H1 (cell line): ENCODE data around the gene EIF4E. TPM values are rescaled to one million over a fixed set of nuclear protein-coding genes. Genes with fewer than 3 reads are reported as not detected.

Experiments
- CTCF ChIA-PET: fragments of 300-600 bp; sonication (Branson Sonifier 250); formaldehyde crosslinking; loops from one replicate; lab custom pipeline; 2021; ENCODE audit not compliant: partially characterized antibody; lab: Charles Lee
- POLR2A ChIA-PET: fragments of 300-600 bp; sonication (Branson Sonifier 250); formaldehyde crosslinking; loops from one replicate; lab custom pipeline; 2021; ENCODE audit warnings: inconsistent platforms; ENCODE audit not compliant: partially characterized antibody; lab: Charles Lee
- DNase-seq, 2 experiments: peaks; one replicate each; pipeline versions ENCODE4 v3.0.0 to v3.0.0-alpha.2; 2010 to 2022; ENCODE audit warnings: low spot score in 2 of 2, low read depth in 1 of 2, mixed read lengths in 1 of 2
- FAIRE-seq: peaks from 2 replicates; lab custom pipeline; 2011; peaks lifted over from hg19 to GRCh38; lab: Jason Lieb, UNC
- H2AFZ ChIP-seq: 2 replicates; pipeline ENCODE4 v1.8.1; 2012; ENCODE audit warnings: low read length, inconsistent platforms
- H2AK5ac ChIP-seq: 2 replicates; pipeline ENCODE4 v1.6.1; 2013; ENCODE audit warnings: low read depth, low read length
- H2BK120ac ChIP-seq: replicated peaks from 2 replicates; pipeline ENCODE3; 2013; ENCODE audit warnings: low read depth, low read length, inconsistent platforms
- H2BK12ac ChIP-seq: 2 replicates; pipeline ENCODE4 v1.6.1; 2013; ENCODE audit warnings: low read depth, low read length
- H2BK15ac ChIP-seq: 2 replicates; pipeline ENCODE4 v1.6.1; 2013; ENCODE audit warnings: low read length
- H2BK20ac ChIP-seq: 2 replicates; pipeline ENCODE4 v1.6.1; 2013; ENCODE audit warnings: low read length
- H2BK5ac ChIP-seq: 2 replicates; pipeline ENCODE4 v1.6.1; 2013; ENCODE audit warnings: low read depth, low read length
- H3K14ac ChIP-seq: 2 replicates; pipeline ENCODE4 v1.6.1; 2013; ENCODE audit warnings: inconsistent platforms; ENCODE audit not compliant: insufficient read length
- H3K18ac ChIP-seq: 2 replicates; pipeline ENCODE4 v1.6.1; 2013; ENCODE audit warnings: low read length; ENCODE audit errors: extremely low read depth
- H3K23ac ChIP-seq: 2 replicates; pipeline ENCODE4 v1.6.1; 2013; ENCODE audit warnings: inconsistent platforms; ENCODE audit not compliant: insufficient read length
- H3K23me2 ChIP-seq: 2 replicates; pipeline ENCODE4 v1.6.1; 2013; ENCODE audit warnings: low read depth, low read length
- H3K27ac ChIP-seq: 2 replicates; pipeline ENCODE4 v1.6.1; 2011; ENCODE audit warnings: low read depth, low read length, inconsistent platforms
- H3K27me3 ChIP-seq, 4 experiments: replicated peaks in 1 of 4; 1 replicate in 1 of 4; 2 replicates in 3 of 4; pipeline versions ENCODE4 v1.6.1 to v1.8.1; 2011 to 2013; ENCODE audit warnings: low read length in 3 of 4, mild to moderate bottlenecking in 3 of 4, inconsistent platforms in 2 of 4, mixed read lengths in 2 of 4, moderate library complexity in 1 of 4; ENCODE audit not compliant: control insufficient read depth in 3 of 4, insufficient read depth in 3 of 4; ENCODE audit errors: extremely low read depth in 1 of 4
- H3K36me3 ChIP-seq, 4 experiments: 2 replicates each; pipeline versions ENCODE4 v1.6.1 to v1.8.1; 2011 to 2013; ENCODE audit warnings: mild to moderate bottlenecking in 4 of 4, low read length in 3 of 4, moderate library complexity in 2 of 4, control low read depth in 1 of 4, inconsistent platforms in 1 of 4; ENCODE audit not compliant: insufficient read depth in 4 of 4, control insufficient read depth in 2 of 4
- H3K4ac ChIP-seq: replicated peaks from 2 replicates; pipeline ENCODE3; 2013; ENCODE audit warnings: low read length, low read depth, mixed read lengths, inconsistent platforms; ENCODE audit not compliant: insufficient read length
- H3K4me1 ChIP-seq, 4 experiments: replicated peaks in 1 of 4; 1 replicate in 1 of 4; 2 replicates in 3 of 4; pipeline versions ENCODE4 v1.6.1 to v1.8.1; 2011 to 2013; ENCODE audit warnings: low read length in 3 of 4, inconsistent platforms in 2 of 4, mixed read lengths in 1 of 4; ENCODE audit not compliant: insufficient read depth in 4 of 4, control insufficient read depth in 3 of 4
- H3K4me2 ChIP-seq, 2 experiments: 2 replicates each; pipeline versions ENCODE4 v1.6.1 to v1.8.1; 2011 to 2013; ENCODE audit warnings: low read depth in 2 of 2, low read length in 2 of 2, control low read depth in 1 of 2, inconsistent platforms in 1 of 2, mild to moderate bottlenecking in 1 of 2; ENCODE audit not compliant: insufficient read depth in 1 of 2
- H3K4me3 ChIP-seq, 4 experiments: fragments of 200-600, 300-600 bp in 1 of 4; sonication (generic), shearing (Covaris generic), sonication (Bioruptor Twin) in 1 of 4; 2 replicates each; pipeline versions ENCODE4 v1.5.1 to v1.8.1; 2011 to 2016; ENCODE audit warnings: low read length in 4 of 4, low read depth in 3 of 4, control low read depth in 2 of 4, inconsistent platforms in 2 of 4, mild to moderate bottlenecking in 2 of 4, mixed read lengths in 1 of 4, moderate library complexity in 1 of 4; ENCODE audit not compliant: insufficient read depth in 2 of 4; ENCODE audit errors: extremely low read depth in 1 of 4
- H3K56ac ChIP-seq: replicated peaks from 2 replicates; pipeline ENCODE3; 2013; ENCODE audit warnings: low read depth, mild to moderate bottlenecking, mixed read lengths, low read length, inconsistent platforms; ENCODE audit not compliant: insufficient read length
- H3K79me1 ChIP-seq: 2 replicates; pipeline ENCODE4 v1.6.1; 2013; ENCODE audit warnings: low read depth, low read length, control low read depth
- H3K79me2 ChIP-seq, 2 experiments: 2 replicates each; pipeline versions ENCODE4 v1.6.1 to v1.8.1; 2012 to 2013; ENCODE audit warnings: low read length in 2 of 2, mild to moderate bottlenecking in 2 of 2, inconsistent platforms in 1 of 2; ENCODE audit not compliant: insufficient read depth in 2 of 2, control insufficient read depth in 1 of 2
- H3K9ac ChIP-seq, 4 experiments: replicated peaks in 1 of 4; 1 replicate in 1 of 4; 2 replicates in 3 of 4; pipeline versions ENCODE4 v1.6.1 to v1.8.1; 2011 to 2013; ENCODE audit warnings: low read depth in 3 of 4, low read length in 3 of 4, control low read depth in 2 of 4, mild to moderate bottlenecking in 2 of 4, moderate library complexity in 2 of 4, inconsistent platforms in 1 of 4; ENCODE audit errors: extremely low read depth in 1 of 4
- H3K9me3 ChIP-seq, 2 experiments: 2 replicates each; pipeline versions ENCODE4 v1.6.1 to v1.8.1; 2012 to 2013; ENCODE audit warnings: mild to moderate bottlenecking in 2 of 2, moderate library complexity in 2 of 2, control low read depth in 1 of 2, inconsistent platforms in 1 of 2, low read depth in 1 of 2, low read length in 1 of 2, mixed read lengths in 1 of 2; ENCODE audit not compliant: insufficient read depth in 2 of 2
- H4K20me1 ChIP-seq, 2 experiments: replicated peaks in 1 of 2; 2 replicates each; pipeline versions ENCODE3 to v1.8.1; 2011 to 2013; ENCODE audit warnings: inconsistent platforms in 2 of 2, low read length in 2 of 2, mild to moderate bottlenecking in 1 of 2; ENCODE audit not compliant: insufficient read depth in 2 of 2, control insufficient read depth in 1 of 2
- H4K5ac ChIP-seq: 2 replicates; pipeline ENCODE4 v1.6.1; 2013; ENCODE audit warnings: low read length, low read depth, mixed read lengths, inconsistent platforms; ENCODE audit not compliant: insufficient read length
- H4K8ac ChIP-seq: 2 replicates; pipeline ENCODE4 v1.8.0; 2013; ENCODE audit warnings: mild to moderate bottlenecking, moderate library complexity, low read length, inconsistent platforms; ENCODE audit not compliant: insufficient read depth; ENCODE audit errors: extremely low read depth
- H4K91ac ChIP-seq: replicated peaks from 2 replicates; pipeline ENCODE3; 2013; ENCODE audit warnings: low read length, mixed read lengths, inconsistent platforms; ENCODE audit not compliant: insufficient read length
- ATF2 ChIP-seq: IDR thresholded peaks from 2 replicates; pipeline ENCODE4 v1.6.1; 2012; ENCODE audit warnings: low read length, inconsistent platforms
- BCL11A ChIP-seq, 2 experiments: IDR thresholded peaks; one replicate each; pipeline ENCODE4 v1.6.1; 2011; ENCODE audit warnings: low read depth in 2 of 2, low read length in 2 of 2, mild to moderate bottlenecking in 2 of 2
- JUN ChIP-seq: IDR thresholded peaks from 2 replicates; pipeline ENCODE4 v1.6.1; 2011; ENCODE audit warnings: low read depth, mild to moderate bottlenecking, improper control_type of control experiment, low read length
- WGBS, 2 experiments: shearing (Covaris generic) in 1 of 2; methylation state at CpG; one replicate each; pipeline versions ENCODE4 v1.1.6 to v1.1.7; 2013 to 2015; ENCODE audit warnings: low lambda C conversion rate in 2 of 2, mixed read lengths in 2 of 2, inconsistent platforms in 1 of 2, low coverage in 1 of 2, missing lambda C conversion rate in 1 of 2; ENCODE audit not compliant: insufficient replicate concordance in 2 of 2, insufficient coverage in 1 of 2, insufficient read length in 1 of 2; ENCODE audit errors: extremely low coverage in 1 of 2, missing lambda C conversion rate in 1 of 2; 5-methylcytosine and 5-hydroxymethylcytosine counted together
- polyA plus RNA-seq, 7 experiments: library from polyadenylated mRNA; depleted of rRNA in 3 of 7; stranded (reverse) in 5 of 7; unstranded in 2 of 7; fragments of >200 nt in 5 of 7; fragments of 200-250 nt in 2 of 7; gene quantifications; 1 replicate in 5 of 7; 2 replicates in 1 of 7; 4 replicates in 1 of 7; pipeline versions ENCODE4 v1.2.1 to v1.2.3, GENCODE V29; 2011 to 2013; ENCODE audit warnings: missing spikeins in 2 of 7, mixed read lengths in 2 of 7
- total RNA-seq: library from RNA; stranded (reverse); fragmentation: NEBNext Ultra II Directional; extraction: Animal tissue kit (Norgen Biotek cat#: 25700); gene quantifications from 2 replicates; pipeline ENCODE4 v1.2.1, GENCODE V29; 2021

EIF4E gene
- total and polyA plus RNA-seq, 2 of the 8 experiments (the other 6 are each of a cell fraction or from before 2014, with no cell fraction given), result 59.6 to 185 TPM

GRCh38 chr4:98908182-98908581 lies 20.8 kb downstream of the EIF4E start:
- WGBS, 2 experiments, result 93% methylated on average over 3 of the region's 3 CpGs; no CpG with 5 or more reads in 1 of the 2 experiments
- no peak overlapping the region for H3K23ac ChIP-seq
- no peak overlapping the region for H2AK5ac ChIP-seq
- no peak overlapping the region for H3K4me2 ChIP-seq
- peaks cover 2% of the 10 kb centered on the region; the same call in 1 of the 2 replicates for H3K79me1 ChIP-seq
- no peak overlapping the region for H2BK120ac ChIP-seq
- no peak overlapping the region for H2BK5ac ChIP-seq
- no peak overlapping the region for H3K4me3 ChIP-seq
- POLR2A ChIA-PET, result interaction anchor here (1.3 to 2.0 kb wide), 2 partner anchors 9 to 20 kb away, joined by 6 to 10 read pairs; partner anchors contain the start of gene EIF4E
- no peak overlapping the region for H3K27ac ChIP-seq
- DNase-seq, result no peak
- no peak overlapping the region for H3K9ac ChIP-seq
- H4K8ac ChIP-seq, result no peak overlapping the region
- no peaks in the 10 kb centered on the region for H3K9me3 ChIP-seq
- no peak overlapping the region for H3K18ac ChIP-seq
- H3K23me2 ChIP-seq, result no peaks in the 10 kb centered on the region
- H3K27me3 ChIP-seq, result no peaks in the 10 kb centered on the region
- no peak overlapping the region for H2AFZ ChIP-seq
- no peak for TF ChIP-seq JUN
- no peak for TF ChIP-seq BCL11A (IDR thresholded peaks at IDR 0.05; ENCODE audit: low read depth in 2 of 2, low read length in 2 of 2)
- TF ChIP-seq ATF2, result no peak
- H2BK15ac ChIP-seq, result no peak overlapping the region
- peaks cover 54 to 100% of the 10 kb centered on the region in 2 experiments for H3K79me2 ChIP-seq
- peaks cover 24 to 35% of the 10 kb centered on the region in 2 experiments for H4K20me1 ChIP-seq
- peaks cover 0 to 4% (median 0%) of the 10 kb centered on the region in 4 experiments; a peak in 1 of 8 replicates for H3K36me3 ChIP-seq
- no peak overlapping the region for H2BK12ac ChIP-seq
- H3K56ac ChIP-seq, result no peak overlapping the region
- no peak overlapping the region for H3K4ac ChIP-seq
- H3K4me1 ChIP-seq, result peaks cover 0 to 9% (median 3%) of the 10 kb centered on the region in 4 experiments; a peak in 3 of 7 replicates
- H3K14ac ChIP-seq, result no peak overlapping the region
- CTCF ChIA-PET, result interaction anchor here (0.9 to 1.9 kb wide), 2 partner anchors 87 to 148 kb away, joined by 4 to 7 read pairs; partner anchors contain the start of gene METAP1
- no peak for FAIRE-seq
- no peak overlapping the region for H2BK20ac ChIP-seq
- H4K91ac ChIP-seq, result no peak overlapping the region
- no peak overlapping the region for H4K5ac ChIP-seq
